ENCODE measurements around the gene PCDHB4.
"Not testable (repeated sequence)": the region's sequence is repeated elsewhere in the genome, so short reads cannot be mapped to it uniquely, and the experiment has no call there.

Gene PCDHB4

DNA sequence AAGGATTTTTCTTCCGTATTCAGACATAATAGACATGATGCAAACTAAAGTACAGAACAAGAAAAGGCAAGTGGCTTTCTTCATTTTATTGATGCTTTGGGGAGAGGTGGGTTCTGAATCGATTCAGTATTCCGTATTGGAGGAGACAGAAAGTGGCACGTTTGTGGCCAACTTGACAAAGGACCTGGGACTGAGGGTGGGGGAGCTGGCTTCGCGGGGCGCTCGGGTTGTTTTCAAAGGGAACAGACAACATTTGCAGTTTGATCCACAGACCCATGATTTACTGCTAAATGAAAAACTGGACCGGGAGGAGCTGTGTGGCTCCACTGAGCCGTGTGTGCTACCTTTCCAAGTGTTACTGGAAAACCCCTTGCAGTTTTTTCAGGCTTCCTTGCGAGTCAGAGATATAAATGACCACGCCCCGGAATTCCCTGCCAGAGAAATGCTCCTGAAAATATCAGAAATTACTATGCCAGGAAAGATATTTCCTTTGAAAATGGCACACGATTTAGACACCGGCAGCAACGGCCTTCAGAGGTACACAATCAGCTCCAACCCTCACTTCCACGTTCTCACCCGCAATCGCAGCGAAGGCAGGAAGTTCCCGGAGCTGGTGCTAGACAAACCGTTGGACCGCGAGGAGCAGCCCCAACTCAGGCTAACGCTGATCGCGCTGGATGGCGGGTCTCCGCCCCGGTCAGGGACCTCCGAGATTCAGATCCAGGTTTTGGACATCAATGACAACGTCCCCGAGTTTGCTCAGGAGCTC is 28.8 kb downstream of the PCDHB4 start:
- DNase-seq = no peak

DNA sequence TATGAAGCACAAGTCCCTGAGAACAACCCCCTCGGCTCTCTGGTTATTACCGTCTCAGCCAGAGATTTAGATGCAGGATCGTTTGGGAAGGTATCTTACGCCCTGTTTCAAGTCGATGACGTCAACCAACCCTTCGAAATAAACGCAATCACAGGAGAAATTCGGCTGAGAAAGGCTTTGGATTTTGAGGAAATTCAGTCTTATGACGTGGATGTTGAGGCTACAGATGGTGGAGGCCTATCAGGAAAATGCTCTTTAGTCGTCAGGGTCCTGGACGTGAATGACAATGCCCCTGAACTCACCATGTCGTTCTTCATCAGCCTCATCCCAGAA is 29.3 kb downstream of the PCDHB4 start:
- DNase-seq = no peak

DNA sequence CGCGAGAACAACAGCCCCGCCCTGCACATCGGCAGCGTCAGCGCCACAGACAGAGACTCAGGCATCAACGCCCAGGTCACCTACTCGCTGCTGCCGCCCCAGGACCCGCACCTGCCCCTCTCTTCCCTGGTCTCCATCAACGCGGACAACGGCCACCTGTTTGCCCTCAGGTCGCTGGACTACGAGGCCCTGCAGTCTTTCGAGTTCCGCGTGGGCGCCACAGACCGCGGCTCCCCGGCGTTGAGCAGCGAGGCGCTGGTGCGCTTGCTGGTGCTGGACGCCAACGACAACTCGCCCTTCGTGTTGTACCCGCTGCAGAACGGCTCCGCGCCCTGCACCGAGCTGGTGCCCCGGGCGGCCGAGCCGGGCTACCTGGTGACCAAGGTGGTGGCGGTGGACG is 30.0 kb downstream of the PCDHB4 start:
- DNase-seq = not testable (repeated sequence)

DNA sequence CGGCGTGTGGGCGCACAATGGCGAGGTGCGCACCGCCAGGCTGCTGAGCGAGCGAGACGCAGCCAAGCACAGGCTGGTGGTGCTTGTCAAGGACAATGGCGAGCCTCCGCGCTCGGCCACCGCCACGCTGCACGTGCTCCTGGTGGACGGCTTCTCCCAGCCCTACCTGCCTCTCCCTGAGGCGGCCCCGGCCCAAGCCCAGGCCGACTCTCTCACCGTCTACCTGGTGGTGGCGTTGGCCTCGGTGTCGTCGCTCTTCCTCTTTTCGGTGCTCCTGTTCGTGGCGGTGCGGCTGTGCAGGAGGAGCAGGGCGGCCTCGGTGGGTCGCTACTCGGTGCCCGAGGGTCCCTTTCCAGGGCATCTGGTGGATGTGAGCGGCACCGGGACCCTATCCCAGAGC is 30.5 kb downstream of the PCDHB4 start:
- DNase-seq = not testable (repeated sequence)

DNA sequence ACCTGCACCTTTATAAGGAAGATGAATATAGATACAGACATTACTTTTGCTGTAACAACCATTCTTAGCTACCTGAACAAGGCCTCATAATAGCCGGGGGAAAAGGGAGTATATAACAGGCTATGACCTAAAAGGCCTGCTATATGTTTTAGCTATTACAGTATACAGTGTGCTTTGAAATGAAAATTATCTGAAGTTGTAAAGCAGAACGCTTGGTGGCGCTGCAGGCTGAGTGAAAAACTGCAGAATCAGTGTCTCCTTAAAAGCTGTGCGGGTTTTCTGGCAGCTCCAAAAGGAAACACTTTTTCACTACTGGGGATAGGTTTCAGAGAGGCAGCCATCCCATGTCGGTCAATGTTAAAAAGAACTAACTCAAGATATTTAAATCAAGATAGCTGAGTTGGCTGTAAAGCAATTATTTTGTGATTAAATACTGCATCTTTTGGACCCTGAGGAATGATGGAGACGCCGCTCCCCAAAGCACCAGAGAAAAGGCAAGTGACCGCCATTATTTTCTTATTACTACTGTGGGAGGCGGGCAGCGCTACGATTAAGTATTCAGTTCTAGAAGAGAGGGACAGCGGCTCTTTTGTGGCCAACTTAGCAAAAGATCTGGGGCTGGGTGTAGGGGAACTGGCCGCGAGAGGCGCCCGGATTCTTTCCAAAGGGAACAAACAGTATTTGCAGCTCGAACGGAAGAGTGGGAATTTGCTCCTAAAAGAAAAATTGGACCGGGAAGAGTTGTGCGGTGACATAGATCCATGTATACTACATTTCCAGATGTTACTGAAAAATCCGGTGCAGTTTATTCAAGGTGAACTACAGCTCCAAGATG is 34.1 kb downstream of the PCDHB4 start:
- DNase-seq = no peak

DNA sequence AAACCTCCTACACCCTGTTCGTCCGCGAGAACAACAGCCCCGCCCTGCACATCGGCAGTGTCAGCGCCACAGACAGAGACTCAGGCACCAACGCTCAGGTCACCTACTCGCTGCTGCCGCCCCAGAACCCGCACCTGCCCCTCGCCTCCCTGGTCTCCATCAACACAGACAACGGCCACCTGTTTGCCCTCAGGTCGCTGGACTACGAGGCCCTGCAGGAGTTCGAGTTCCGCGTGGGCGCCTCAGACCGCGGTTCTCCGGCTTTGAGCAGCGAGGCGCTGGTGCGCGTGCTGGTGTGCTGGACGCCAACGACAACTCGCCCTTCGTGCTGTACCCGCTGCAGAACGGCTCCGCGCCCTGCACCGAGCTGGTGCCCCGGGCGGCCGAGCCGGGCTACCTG is 35.7 kb downstream of the PCDHB4 start:
- not testable (repeated sequence) for DNase-seq

DNA sequence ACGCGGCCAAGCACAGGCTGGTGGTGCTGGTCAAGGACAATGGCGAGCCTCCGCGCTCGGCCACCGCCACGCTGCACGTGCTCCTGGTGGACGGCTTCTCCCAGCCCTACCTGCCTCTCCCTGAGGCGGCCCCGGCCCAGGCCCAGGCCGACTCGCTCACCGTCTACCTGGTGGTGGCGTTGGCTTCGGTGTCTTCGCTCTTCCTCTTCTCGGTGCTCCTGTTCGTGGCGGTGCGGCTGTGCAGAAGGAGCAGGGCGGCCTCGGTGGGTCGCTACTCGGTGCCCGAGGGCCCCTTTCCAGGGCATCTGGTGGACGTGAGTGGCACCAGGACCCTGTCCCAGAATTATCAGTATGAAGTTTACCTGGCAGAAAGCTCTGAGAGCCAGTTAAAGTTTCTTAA is 36.3 kb downstream of the PCDHB4 start:
- not testable (repeated sequence) for DNase-seq

DNA sequence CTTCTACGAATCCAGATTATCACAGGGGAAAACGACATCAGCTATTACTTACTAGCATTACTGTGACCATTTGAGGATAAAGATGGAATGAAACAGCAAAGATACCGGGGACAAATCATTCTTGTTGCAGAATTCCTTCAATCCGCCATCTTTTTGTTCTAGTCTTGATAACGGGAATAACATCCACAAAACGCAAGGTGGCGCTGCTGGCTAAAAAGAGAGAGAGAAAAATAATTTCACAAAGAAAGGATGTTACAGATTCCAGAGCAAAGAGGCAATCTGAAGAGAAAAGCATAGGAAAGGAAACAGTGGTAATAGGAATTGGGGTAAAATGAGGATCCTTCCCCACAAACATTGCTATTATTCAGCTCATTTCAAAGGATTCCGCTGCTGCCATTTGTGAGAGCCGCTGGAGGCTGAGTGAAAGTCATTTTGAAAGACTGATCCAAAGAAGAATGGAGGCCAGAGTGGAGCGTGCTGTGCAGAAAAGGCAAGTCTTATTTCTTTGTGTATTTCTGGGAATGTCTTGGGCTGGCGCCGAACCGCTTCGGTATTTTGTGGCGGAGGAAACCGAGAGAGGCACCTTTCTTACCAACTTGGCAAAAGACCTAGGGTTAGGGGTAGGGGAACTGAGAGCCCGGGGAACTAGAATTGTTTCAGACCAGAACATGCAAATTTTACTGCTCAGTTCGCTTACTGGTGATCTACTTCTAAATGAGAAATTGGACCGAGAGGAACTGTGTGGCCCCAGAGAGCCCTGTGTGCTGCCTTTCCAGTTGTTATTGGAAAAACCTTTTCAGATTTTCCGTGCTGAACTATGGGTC is 51.0 kb downstream of the PCDHB4 start, which contains the start of gene PCDHB7:
PCDHB7 (plus strand) TSS at position 264 of the 824 bp plus-strand sequence; CDS start at position 456, 192 bp downstream.
- no peak for DNase-seq

DNA sequence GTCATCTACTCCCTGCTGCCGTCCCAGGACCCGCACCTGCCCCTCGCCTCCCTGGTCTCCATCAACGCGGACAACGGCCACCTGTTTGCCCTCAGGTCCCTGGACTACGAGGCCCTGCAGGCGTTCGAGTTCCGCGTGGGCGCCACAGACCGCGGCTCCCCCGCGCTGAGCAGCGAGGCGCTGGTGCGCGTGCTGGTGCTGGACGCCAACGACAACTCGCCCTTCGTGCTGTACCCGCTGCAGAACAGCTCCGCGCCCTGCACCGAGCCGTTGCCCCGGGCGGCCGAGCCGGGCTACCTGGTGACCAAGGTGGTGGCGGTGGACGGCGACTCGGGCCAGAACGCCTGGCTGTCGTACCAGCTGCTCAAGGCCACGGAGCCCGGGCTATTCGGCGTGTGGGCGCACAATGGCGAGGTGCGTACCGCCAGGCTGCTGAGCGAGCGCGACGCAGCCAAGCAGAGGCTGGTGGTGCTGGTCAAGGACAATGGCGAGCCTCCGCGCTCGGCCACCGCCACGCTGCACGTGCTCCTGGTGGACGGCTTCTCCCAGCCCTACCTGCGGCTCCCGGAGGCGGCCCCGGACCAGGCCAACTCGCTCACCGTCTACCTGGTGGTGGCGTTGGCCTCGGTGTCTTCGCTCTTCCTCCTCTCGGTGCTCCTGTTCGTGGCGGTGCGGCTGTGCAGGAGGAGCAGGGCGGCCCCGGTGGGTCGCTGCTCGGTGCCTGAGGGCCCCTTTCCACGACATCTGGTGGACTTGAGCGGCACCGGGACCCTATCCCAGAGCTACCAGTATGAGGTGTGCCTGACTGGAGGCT is 52.9 kb downstream of the PCDHB4 start:
- not testable (repeated sequence) for DNase-seq

Measured in CD4-positive, alpha-beta T cell treated with Interleukin-15 for 1 hour (primary cell).